UCSD-AML1 (cell line): Measurements from ENCODE around the gene HPGDS.

Experiments
- DNase-seq: peaks from one replicate; lab custom pipeline; 2025; ENCODE audit not compliant: unreplicated experiment; lab: John Stamatoyannopoulos, UW

Gene HPGDS

GRCh38 chr4:94262163-94263016 lies 80.2 kb downstream of the HPGDS start:
- no peak for DNase-seq

DNA sequence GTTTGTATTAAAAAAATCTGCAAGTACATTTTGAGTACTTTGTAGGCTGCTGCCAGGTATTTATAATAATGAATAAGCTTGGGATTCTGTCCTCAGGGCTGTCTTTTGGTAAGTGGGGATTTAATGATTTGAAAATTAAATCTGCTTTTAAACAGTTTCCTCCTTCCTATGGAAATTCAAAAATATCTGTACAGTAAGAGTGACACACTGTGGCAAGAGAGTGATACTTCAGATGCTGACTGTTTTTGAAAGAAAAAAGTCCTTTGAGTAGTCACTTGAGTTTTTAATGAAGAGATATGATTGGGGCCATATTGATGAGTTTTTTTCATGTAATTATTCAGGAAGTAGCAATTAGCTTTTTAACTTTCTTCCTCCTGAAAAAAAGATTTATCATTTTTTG lies 85.8 kb downstream of the HPGDS start:
- no peak for DNase-seq

GRCh38 chr4:94256144-94256783 lies 86.4 kb downstream of the HPGDS start:
- no peak for DNase-seq

- DNase-seq: no peak
These were observed 89.6 kb downstream of the HPGDS start for GRCh38 chr4:94253036-94253435.

- DNase-seq: no peak
These were observed 91.5 kb downstream of the HPGDS start for GRCh38 chr4:94251094-94251493.
